Panc1 (cell line): Measurements from ENCODE around the gene JKAMP.

Source experiments
- POLR2AphosphoS5 ChIP-seq: IDR thresholded peaks from 2 replicates; pipeline ENCODE4 v1.6.1; 2012; ENCODE audit warnings: mild to moderate bottlenecking, low read depth, low read length, moderate library complexity
- TF ChIP-seq, protein P1 (sequence below): fragments of 450-650 bp; IDR thresholded peaks from 2 replicates; pipeline ENCODE4 v1.5.1; 2017; ENCODE audit warnings: mild to moderate bottlenecking

DNA sequence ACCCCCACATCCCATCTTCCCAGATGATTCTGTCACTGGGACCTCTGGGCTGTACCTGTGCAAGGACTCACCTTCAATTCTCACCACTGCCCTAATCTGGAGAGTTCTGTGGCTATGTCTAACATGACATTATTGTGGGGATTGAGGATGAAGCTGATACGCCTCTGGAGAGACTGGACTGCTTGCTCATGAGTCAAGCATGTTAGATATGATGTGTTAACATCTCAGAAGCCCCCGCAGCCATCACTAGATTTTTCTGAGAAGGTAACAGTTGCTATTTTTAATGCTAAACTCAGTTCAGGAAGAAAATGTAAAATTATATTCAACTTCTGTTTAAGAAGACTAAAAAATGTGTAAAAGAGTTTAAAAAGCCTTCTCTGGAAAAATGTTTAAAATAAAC, 25.7 kb downstream of the JKAMP start:
- TF ChIP-seq, protein P1, sequence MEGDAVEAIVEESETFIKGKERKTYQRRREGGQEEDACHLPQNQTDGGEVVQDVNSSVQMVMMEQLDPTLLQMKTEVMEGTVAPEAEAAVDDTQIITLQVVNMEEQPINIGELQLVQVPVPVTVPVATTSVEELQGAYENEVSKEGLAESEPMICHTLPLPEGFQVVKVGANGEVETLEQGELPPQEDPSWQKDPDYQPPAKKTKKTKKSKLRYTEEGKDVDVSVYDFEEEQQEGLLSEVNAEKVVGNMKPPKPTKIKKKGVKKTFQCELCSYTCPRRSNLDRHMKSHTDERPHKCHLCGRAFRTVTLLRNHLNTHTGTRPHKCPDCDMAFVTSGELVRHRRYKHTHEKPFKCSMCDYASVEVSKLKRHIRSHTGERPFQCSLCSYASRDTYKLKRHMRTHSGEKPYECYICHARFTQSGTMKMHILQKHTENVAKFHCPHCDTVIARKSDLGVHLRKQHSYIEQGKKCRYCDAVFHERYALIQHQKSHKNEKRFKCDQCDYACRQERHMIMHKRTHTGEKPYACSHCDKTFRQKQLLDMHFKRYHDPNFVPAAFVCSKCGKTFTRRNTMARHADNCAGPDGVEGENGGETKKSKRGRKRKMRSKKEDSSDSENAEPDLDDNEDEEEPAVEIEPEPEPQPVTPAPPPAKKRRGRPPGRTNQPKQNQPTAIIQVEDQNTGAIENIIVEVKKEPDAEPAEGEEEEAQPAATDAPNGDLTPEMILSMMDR = no peak
- TF ChIP-seq POLR2AphosphoS5 = no peak
